Dedifferentiated amniotic fluid mesenchymal stem cell (primary cell): ENCODE results near the gene COL13A1.
A peak's percentile ranks its signal among the peaks of the same experiment; 100 is the strongest.

Source experiments
- DNase-seq: peaks from one replicate; pipeline ENCODE4 v3.0.0-alpha.2; 2016; ENCODE audit errors: extremely low spot score

Gene COL13A1

DNA sequence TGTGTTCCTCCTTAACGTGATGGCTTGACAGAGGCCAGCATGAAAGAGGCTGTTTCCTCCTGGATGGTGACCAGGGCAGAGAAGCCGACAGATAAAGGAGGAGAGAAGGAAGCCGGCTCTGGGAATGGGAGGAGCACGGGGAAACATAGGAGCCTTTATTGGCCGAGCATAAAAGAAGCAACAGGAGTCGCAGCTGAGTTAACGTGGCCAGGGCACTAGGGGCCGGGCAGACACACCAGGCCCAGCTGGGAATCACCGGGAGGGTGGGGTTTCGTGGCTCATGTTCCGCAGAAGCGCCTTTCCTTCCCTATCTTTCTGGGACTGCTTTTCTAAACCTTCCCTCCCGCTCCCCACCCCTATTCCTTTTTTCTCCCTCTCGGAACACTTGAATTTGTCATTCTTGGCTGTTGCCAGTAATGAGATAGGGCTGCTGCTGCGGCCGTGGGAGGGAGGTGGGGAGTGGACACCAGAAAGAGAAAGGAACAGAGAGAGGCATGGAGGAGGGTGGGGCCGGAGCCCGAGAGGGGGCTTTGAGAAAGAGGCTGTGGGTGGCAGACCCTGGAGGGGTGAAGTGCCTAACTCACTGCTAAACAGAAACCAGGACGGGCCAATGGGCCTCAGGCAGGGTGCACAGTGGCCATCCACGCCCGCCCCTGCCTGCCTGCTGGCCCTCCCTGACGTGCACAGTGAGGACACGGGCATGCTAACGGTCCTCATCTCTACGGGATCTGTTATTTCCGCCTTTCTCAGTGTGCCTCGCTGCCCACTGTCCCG is 65.2 kb downstream of the COL13A1 start:
- DNase-seq: peak; percentile 62

DNA sequence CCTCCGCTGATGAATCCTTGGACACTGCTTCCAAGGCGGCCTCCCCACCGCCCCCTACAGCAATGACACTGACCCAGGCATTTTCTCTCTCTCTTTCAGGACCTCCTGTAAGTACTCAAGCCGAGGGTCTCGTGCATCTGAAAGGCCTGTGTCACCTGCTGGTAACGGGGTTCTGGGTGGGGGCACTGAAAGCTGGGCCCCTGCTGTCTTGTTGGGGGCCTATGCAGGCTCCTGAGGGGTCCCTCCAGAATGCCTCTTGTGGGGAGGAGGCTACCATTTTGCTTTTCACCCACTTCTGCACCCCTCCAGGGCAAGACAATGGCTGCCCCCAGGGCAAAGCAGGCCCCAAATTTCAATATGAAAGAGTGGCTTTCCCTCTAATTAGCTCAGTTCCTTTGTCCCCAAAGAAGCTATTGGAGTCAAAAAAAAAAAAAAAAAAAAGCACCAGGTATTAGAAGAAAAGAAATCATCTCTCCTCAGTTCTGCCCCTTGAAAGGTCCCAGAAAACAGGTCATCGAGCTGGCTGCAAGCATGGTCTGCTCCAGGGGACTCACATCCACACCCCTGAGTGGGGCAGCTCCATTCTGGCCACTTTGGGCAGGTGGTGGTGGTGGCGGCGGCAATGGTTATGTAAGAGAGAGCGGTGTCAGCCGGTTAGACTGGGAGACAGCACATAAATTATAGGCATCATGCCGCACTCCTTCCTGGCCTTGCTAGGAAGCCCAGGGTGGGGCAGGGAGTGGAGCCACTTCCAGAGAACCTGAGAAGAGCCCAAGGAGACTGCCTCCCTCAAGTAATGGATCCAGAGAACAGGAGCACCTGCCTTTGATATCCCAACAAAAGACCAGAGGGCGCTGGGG is 66.2 kb downstream of the COL13A1 start:
- DNase-seq: no peak

DNA sequence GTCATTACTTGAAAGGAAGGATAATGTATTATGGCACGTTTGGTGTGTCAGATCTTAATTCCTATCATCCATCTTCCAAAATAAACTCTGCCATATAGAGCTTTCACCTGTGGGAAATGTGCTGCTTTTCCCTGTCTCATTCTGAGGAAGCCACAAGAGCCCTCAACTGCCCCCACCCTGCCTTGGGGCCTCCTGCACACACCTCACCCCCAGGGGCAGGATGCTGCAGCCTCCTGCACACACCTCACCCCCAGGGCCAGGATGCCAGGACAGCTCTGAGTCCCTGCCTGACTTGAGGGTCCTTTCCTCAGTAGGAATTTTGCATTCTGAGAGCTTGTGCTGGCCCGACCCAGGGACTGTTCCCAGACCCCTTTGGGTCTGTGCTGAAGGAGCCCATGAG is 67.1 kb downstream of the COL13A1 start:
- no peak for DNase-seq

DNA sequence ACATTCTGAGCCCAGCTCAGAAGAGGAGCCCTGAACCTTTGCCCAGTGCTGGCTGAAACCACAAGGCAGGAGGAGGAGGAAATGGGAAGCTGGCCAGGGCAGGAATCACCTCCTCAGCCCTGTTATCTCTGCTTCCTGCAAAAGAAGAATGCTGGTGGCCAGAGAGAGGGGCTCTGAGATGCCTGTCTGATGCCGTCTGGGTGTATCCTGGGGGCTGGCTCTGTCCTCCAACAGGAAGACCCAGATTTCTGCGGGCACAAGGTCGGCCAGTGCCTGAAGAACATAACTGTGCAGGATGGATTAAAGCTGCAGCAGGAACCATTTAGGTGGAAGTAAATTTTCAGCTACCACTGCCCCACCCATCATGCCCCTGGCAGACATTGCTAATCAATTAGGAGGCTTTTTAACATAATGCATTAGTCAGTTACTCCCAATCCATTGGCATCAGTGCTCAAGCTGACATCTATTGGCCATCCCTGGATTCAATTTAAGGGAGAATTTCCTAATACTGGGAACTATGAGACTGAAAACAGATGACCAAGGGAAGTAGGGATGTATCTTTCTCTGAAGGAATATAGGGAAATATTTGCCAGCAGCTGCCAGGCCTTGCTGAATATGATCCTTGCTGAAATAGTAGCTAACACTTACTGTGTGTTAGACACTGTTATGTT is 67.7 kb downstream of the COL13A1 start:
- peak; percentile 33 for DNase-seq

DNA sequence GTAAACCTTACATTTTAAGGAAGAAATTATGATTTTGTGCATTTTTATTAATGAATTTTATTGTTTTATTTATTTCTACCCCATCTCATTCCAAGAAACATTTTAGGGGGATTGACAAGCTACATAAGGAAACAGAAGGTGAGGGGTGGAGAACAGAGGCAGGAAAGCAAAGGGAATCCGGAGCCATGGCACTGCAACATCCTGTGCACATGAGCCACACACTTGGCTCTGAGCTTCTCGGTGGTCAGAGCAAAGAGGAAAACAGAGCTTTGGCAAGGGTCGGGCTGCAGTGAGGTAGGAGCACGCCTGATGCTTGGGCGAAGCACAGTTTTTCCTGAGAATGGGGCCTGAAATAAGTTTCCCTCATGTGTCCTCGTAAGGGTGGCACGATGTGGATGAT is 68.9 kb downstream of the COL13A1 start:
- no peak for DNase-seq

DNA sequence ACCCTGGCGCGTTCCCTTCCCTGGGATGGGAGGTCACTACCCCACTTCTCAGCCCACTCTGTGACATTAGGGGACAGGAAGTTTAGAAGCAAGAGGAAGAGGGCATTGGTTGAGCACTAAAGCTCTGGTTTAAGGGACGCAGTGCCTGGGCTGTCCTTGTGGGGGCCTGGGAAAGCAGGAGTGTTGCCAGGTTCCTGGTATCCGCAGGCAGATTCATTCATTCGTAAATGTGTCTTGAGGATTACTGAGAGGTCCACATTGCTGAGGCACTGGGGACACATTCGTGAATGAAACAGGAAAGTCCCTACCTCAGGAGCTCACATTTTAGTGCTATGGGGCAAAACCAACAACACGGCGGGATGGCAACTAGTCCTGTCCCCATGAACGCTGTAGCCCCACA is 69.4 kb downstream of the COL13A1 start:
- DNase-seq: no peak

DNA sequence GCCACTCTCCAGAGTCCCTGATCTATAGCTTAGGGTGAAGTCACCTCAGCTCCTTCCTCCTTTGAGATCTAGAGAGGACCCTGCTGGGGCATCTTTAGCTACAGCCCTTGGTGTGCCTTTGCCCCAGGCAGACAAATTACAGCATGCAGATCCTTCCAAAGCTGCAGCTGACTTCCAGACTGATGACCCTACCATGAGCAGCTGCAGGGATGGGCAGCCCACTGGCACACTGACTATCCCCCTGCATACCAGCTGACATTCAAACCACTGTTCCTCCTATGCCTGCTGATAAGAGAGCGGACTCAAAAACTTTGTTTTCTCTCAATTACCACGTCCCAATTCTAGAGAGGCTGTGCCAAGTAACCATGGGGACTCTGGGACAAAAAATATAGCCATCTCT is 70.6 kb downstream of the COL13A1 start:
- no peak for DNase-seq

DNA sequence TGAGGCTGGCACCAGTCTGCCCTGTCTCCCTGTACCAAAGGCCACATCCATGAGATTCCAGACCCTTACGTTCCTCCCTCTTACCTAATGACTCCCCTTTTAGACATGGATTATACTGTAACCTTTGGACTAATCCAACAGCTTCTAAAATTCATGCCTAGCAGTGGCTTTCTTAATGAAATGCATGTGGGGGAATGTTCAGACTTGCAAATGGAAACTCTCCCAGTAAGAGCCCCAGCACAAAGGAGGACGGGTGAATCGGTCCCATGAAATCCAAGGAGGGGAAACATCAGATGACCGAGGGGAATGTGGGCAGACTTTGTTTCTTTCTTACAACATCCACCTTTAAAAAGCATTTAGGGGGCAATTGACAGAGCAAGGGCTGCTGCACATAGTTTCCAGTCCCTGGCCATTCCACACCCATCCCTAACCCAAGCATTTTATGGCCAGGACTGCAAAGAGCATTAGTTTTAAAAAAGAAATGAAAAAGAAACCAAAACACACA is 71.5 kb downstream of the COL13A1 start:
- no peak for DNase-seq

DNA sequence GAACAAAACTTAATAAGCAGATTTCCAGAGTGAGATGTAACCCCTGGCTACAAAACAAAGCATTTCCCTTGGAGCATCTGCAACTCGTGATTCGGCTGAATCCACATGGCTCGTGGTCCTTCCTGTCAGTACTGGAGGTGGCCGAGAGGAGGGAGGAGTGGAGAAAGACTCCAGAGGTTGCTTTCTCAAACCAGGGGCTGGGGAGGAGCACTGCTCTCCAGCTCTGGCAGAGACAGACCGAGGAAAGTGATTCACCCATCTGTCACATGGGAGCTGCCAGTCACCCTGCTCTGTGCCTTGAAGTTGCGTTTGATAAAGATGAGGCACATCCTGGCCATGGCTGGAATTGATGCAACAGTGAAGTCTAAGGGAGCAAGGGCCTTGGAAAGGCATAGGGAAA is 72.7 kb downstream of the COL13A1 start:
- no peak for DNase-seq

DNA sequence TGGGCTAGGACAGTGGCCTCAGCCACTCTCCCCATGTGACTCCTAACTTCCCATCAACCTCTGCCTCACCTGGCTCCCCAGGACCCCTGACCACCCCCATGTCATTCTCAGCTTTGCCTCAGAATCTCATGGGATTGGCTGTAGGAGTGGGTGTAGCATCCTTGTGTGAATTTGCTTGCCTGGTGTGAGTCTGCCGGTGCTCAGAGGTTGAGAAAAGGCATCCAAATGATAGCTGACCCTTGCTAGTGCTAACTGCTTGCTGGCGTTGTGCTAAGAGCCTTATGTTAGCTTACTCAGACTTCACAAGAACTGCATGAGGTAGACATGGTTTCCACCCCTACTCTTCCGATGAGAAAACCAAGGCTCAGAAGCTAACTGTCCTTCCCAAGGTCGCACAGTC is 74.2 kb downstream of the COL13A1 start:
- no peak for DNase-seq

DNA sequence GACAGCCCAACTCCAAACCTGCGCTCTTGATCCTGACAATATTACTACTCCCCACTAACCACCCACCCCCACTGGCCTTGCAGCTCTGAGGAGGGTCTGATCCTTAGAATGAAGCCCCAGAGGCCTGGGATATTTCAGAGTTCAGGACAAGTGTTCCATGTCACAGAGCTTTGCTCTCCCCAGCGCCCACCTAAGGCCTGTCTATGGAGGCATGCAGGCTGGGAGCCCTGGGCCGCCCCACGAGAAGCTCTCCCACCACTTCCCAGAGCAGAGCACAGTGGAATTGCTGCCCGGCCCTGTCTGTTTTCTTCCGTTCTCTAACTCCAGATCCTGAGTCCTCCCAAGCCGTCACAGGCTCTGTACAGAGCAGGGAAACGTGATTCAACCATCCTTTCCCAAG is 74.6 kb downstream of the COL13A1 start:
- no peak for DNase-seq

DNA sequence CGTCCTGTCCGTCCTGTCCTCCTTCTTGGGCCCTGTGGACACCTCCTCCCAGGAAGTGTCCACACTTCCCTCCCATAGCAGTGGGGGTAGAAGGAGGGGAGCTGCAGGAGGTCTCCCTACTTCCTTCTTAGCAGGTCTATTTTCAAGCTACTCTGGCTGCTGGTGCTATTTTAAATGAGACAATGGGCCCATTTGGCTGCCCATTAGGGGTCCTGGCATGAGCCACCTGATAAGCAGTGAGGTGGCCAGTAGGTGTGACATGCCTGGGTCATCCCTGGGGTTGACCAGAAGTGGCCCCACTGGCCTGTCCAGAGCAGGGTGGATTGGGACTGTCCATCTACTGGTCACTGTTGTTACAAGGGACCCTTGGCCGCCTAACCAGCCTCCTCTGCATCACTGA is 75.2 kb downstream of the COL13A1 start:
- DNase-seq: no peak

DNA sequence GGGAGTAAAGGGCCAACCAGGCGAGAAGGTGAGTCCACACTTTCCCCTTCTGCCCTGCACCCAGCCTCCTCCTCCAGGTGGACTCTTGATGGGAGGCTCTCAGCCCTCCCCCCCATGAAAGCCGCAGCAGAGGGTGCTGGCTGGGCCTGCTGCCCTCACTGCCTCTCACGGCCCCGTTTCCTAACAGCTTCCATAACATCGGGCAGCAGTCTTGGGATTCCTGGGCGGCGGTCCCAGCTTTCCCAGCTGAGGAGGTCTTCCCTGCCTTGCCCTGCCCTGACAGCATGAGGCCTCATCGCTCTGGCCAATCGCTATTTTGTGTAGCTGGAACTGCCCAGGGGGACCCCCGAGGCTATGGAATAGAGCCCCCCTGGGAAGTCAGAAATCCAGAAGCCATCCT is 76.3 kb downstream of the COL13A1 start:
- no peak for DNase-seq

DNA sequence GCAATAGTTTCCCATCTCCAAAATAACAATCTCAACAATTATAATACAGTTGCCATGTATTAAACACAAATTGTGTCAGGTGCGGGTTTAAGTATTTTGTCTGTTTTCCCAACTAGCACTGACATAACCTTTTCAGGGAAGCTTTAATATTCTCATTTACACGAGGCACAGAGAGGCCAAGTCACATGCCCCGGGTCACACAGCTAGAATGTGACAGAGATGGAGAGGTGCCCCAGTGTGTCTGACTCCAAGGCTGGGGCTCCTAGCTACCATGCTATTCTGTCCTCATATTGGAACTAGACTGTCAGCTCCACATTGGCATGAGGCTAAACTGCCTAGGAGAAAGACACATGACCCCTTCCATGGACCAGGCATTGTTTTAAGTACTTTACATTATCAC is 77.2 kb downstream of the COL13A1 start:
- DNase-seq: no peak

DNA sequence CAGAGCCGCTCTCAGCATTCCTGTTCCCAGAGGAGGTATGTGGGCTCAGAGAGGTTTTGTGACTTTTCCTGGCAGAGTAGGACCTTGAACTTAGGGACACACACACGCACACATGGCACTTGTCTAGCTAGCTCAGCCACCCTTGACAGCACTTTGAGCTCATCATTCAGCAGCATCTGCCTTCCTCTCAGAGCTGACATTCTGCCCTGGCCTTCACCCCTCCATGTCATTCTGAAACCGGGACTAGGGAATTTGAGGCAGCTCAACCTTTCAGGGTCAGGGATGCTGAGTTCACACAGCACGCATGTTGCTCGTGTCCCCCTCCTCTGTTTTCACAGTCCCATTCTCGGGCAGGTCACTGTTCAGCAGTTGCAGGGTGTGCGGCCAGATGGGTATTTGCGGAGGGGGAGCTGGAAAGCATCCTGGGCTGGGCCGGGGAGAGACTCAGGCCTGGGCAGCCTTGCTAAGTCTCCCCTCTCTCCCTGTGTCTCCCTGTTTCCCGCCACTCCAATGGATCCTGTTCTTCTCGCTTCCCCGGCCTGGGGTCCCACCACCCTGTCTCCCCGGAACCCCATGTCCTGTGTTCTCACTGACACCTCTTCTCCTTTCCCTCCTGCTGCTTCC is 78.0 kb downstream of the COL13A1 start:
- no peak for DNase-seq

DNA sequence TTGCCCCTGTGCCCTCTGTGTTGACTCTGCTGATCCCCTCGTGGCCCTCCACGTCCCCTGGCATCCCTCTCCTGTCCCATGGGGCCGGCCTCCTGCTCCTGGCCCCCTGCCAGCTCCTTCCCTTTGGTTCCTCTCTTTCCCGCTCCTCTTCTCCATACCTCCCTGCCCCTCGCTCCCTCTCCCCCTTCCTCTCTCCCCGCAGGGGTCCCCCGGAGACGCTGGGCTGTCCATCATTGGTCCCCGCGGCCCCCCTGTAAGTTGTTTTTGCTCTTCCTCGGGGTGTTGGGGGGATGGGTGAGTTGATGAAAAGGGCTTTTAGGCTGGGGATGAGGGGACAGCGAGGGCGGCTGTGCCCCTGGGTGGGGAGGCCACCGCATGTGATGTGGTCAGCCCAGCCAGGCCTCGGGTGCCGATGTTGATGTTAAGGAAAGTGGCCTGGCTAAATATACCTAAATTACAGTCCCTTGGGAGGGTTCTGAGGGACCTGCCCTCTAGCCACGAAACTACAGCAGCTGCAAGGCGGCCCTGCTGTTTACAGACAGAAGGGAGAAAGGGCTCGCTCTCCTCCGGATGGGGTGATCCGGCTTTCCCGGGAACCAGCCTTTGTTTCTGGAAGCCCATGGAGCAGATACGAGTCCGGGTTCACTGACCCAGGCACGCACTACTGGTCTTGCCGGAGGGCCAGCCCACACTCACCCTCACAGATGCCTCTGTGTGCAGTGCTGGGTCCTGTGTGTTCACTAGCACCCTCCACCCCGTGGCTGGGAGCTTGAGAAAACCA is 78.8 kb downstream of the COL13A1 start:
- no peak for DNase-seq

DNA sequence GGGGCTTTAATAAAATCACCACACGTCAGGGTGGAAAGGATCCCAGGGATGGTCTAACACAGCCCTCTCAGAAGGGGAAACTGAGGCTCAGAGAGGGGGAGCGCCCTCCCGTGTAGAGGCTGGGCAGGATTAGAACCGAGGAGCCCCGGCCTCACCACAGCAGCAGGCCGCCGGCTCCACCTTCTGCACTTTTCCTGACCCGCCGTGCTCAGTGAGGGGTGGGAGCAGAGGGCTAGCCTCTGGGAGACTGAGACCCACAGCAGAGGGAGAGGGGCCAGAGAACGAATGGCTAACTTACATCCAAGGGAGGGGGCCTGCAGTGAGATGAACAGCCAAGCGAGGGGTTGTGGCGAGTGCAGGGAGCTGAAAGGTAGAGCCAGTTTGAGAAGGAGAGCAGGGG is 79.5 kb downstream of the COL13A1 start:
- DNase-seq: no peak

DNA sequence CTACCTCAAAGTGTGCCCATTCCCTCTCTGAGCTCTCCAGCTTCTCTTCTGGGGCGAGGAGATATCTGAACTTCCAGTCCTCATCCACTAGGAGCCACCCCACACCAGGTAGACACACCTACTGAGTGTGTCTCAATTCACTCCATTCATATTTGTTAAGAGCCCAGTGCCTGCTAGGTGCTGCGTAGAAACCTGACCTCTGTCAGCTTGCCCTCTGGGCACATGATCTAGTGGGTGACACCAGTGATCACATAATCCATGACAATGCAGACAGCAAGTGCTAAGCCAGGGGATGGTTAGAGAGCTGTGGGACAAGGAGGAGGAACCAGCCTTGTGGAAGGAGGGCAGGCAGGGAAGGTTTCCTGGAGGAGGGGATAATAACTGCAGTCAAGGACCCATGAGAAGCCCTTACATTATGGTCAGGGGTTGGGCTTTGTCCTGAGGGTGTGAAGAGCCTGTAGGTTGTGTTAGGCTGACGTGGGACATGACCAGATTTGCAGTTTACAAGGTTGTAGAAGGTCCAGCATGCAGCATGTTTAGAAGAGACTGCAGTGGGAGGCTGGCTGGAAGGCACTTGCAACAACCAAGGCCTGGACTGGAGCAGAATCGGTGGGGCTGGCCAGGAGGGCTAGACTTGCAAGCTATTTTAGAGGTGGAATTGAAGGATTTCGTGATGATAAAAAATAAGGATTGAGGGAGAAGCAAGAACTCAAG is 81.8 kb downstream of the COL13A1 start:
- no peak for DNase-seq

DNA sequence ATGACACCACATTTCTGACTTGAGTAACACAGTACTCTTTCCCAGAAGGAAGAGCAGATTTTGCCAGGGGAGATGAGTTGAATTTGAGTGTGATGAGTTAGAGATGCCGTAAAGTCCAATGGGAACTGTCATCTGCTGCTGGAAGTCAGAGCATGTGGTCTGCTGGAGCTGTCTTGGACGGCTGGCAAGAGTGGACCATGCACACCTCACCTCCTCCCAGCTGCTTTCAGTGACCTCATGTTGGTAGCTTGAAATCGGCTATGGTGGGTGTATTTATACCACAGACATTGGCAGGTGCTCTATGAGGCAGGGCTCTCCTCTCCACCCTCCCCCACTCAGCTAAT is 82.3 kb downstream of the COL13A1 start:
- no peak for DNase-seq

DNA sequence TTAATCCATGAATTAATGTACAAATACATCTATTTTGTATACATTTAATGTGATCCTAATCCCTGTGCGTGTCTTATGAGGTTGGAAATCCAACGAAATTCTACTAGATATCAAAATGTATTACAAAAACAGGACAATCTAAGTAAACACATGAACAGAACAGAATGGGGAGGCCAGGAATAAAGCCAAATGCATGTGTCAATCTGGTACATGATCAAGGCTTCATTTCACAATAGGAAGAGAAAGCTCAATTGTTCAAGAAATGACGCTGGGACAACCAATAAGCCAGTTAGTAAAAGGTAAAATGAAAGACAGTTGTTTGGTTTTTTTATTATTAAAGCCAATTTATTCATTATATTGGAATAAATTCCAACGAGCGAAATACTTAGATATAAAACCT is 83.0 kb downstream of the COL13A1 start:
- DNase-seq: no peak
